ENCODE results near the gene NPHP4.

Gene NPHP4

GRCh38 chr1:5992026-5992813, at the start of gene NPHP4:
TSS of gene NPHP4 (minus strand) at chr1:5992425. CDS start at chr1:5986289, 6,136 bp downstream.
- peak; percentile 92 to 100 (median 99) for DNase-seq

GRCh38 chr1:6041432-6042062, 49.3 kb upstream of the NPHP4 start:
- peak in 1 of 14 donors; percentile 8 for DNase-seq

- DNase-seq = no peak
These were observed 48.7 kb upstream of the NPHP4 start for GRCh38 chr1:6040861-6041415.

- no peak for DNase-seq
These were observed 48.2 kb upstream of the NPHP4 start for GRCh38 chr1:6040444-6040843.

GRCh38 chr1:6039031-6039430, 46.8 kb upstream of the NPHP4 start:
- no peak for DNase-seq

- DNase-seq = no peak
These were observed 46.4 kb upstream of the NPHP4 start for GRCh38 chr1:6038603-6039002.

GRCh38 chr1:6037338-6037762, 45.1 kb upstream of the NPHP4 start:
- DNase-seq = no peak

- DNase-seq = no peak
These were observed 43.5 kb upstream of the NPHP4 start for GRCh38 chr1:6035719-6036118.

- DNase-seq = no peak
These were observed 43.1 kb upstream of the NPHP4 start for GRCh38 chr1:6035303-6035702.

- DNase-seq = no peak
These were observed 42.5 kb upstream of the NPHP4 start for GRCh38 chr1:6034750-6035096.

GRCh38 chr1:6033986-6034749, 41.9 kb upstream of the NPHP4 start:
- peak in 4 of 14 donors; percentile 10 to 77 (median 24) for DNase-seq

- no peak for DNase-seq
These were observed 40.9 kb upstream of the NPHP4 start for GRCh38 chr1:6033124-6033523.

GRCh38 chr1:6030547-6031261, 38.5 kb upstream of the NPHP4 start:
- DNase-seq = no peak

- no peak for DNase-seq
These were observed 37.9 kb upstream of the NPHP4 start for GRCh38 chr1:6030132-6030531.

- no peak for DNase-seq
These were observed 37.1 kb upstream of the NPHP4 start for GRCh38 chr1:6029351-6029750.

GRCh38 chr1:6028042-6028850, 36.0 kb upstream of the NPHP4 start:
- peak in 5 of 14 donors; percentile 5 to 57 (median 9) for DNase-seq

- DNase-seq = no peak
These were observed 35.4 kb upstream of the NPHP4 start for GRCh38 chr1:6027591-6027990.

GRCh38 chr1:6026095-6026809, 34.0 kb upstream of the NPHP4 start:
- peak in 6 of 14 donors; percentile 7 to 62 (median 20) for DNase-seq

GRCh38 chr1:6025269-6026094, 33.3 kb upstream of the NPHP4 start:
- DNase-seq = peak in 1 of 14 donors; percentile 14

GRCh38 chr1:6024376-6024775, 32.2 kb upstream of the NPHP4 start:
- DNase-seq = no peak

Measured in C1 segment of cervical spinal cord (tissue), 14 donors.